GM18873 (cell line): ENCODE data around the gene MRPL14.
"Not testable (repeated sequence)": the region's sequence is repeated elsewhere in the genome, so short reads cannot be mapped to it uniquely, and the experiment has no call there.

ENCODE experiments used
- ATAC-seq: cut with Tn5 transposase; IDR thresholded peaks from one replicate; pipeline ENCODE4 v1.9.1; 2021; ENCODE audit warnings: mild to moderate bottlenecking, moderate library complexity, moderate number of reproducible peaks; ENCODE audit not compliant: unreplicated experiment, low FRiP score

MRPL14 gene

DNA sequence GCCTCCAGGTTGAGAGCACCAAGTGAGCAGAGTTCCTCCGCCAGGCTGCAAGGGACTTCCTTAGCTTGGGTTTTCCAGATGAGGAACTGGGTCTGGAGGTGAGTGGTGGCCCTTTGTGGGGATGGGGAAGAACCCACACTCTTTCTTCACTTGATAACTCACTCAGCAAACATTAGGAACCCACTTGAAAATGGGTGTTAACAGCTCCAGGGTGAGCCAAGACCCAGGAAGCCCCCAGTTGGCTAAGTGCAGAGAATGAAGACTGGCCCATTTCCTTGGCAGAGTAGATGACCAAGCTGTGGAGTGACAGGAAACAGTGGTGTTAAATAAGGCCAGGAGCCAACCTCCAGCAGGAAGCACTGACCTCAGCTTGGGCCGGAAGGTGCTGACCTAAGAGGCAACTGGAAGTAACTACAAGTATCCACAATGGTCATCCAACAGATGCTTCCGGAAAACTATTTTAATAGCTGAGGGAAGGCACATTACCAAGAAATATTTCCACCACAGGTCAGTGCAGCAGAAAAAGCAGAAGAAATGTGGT, 22.7 kb downstream of the MRPL14 start:
- ATAC-seq, result no peak

DNA sequence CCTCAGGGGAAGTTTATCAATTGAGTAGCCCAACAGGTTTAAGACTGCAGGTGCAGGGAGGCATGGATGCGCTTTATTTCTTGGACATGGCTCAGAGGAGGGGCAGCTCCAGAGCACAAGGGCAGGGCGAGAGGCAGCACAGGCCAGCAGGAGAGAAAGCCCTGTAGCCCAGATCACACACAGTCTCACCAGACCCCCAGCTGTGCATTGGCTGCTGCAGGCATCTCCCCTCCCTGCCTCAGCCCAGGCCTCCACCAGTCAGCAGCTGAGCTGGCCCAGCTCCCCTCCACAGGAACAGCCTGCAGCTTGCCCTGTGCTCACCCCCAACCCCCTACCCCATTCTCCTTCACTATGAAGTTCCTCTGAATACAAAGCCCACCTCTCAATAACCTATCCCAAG, 24.7 kb downstream of the MRPL14 start:
- ATAC-seq, result no peak

DNA sequence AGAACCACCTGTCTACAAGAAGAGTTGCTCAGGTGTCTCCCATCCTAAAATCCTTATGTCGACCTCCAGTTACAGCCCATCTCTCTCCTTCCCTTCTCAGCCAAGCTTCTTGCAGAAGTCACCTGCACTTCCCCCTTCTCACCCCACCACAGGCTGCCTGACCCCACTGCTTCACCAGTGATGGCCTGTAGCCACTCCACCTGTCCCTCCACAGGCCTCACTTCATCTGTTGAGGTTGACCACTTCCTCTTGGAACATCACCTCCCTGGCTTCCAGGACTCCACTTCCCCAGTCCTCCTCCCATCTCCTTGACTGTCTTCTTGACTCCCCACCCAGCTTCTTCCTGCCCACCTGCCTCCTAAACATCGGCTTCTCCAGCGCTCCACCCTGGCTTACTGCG, 25.4 kb downstream of the MRPL14 start:
- ATAC-seq, result no peak

DNA sequence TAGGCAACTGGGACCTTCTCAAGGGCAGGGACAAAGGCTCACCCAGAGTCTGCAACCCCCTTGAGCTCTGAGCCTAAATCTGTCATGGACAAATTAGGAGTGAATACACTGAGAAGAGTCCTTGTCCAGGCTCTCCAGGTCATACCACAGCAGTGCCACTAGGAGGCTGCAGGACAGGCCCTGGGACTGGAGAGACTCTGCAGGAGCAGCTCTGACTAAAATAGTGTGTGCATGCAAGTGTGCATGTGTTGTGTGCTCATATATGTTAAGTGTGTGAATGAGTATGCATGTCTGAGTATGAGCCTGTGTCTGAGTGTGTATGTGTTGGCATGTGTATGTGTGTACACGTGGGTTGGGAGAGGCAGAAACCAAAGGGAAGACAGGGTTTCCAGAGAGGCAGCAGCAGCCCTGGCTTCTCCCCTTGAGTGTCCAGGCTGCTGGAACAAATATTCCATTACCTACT, 27.1 kb downstream of the MRPL14 start:
- no peak for ATAC-seq

DNA sequence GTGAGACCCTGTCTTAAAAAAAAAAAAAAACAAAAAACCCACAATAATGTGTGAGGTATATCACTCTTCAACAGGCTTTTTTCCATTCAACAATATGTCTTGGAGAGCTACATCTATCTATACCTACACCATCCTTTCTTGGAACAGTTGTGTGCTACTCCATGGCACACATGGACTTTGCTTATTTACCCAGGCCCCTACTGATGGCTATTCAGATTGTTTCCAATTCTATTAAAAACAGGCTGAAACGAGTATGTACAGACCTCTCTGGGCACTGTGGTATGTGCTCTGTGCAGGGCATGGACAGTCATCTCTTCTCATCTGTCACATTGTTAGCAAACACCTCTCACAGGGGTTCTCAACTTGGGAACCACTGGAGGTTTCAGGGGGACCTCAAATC, 28.1 kb downstream of the MRPL14 start:
- no peak for ATAC-seq

DNA sequence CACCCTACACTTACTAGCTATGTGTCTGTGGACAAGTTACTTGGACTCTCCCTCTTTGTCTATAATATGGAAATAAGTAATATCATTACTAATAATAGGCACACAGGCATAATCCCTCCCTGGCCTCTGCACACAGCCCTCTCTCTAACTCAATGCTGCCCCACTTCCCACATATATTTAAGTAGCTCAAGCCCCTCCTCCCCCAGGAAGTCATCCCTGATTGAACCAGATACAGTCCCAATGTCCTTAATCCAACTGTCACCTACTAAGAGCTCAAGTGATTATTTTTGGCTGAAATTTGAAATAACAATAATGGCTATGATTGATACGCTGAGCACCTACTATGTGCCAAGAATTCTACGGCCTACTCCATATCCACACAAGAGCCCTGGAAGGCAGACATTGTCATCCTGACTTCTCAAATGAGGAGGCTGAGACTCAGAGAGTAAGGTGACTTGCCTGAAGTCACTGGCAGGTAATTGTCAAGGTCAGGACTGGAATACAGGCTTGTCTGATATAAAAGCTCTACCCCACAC, 29.4 kb downstream of the MRPL14 start:
- no peak for ATAC-seq

DNA sequence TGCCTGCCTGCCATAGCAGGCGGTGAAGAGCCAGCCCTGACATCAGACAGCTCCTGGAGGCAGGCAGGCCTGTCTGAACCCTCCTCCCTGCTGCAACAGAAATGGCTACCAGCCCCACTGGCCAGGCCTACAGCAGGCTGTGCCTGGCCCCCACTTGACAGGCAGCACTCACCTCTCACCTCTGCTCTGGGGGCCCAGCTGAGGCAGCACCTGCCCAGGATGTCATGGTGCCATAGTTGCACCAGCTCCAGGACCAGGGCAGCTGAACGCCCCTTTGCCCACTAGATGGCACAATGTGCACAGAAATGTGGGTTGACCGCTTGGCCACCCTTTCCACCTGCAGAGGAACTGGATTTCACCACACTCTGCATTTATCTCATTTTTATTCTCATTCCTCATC, 30.6 kb downstream of the MRPL14 start:
- ATAC-seq, result peak; percentile 55

DNA sequence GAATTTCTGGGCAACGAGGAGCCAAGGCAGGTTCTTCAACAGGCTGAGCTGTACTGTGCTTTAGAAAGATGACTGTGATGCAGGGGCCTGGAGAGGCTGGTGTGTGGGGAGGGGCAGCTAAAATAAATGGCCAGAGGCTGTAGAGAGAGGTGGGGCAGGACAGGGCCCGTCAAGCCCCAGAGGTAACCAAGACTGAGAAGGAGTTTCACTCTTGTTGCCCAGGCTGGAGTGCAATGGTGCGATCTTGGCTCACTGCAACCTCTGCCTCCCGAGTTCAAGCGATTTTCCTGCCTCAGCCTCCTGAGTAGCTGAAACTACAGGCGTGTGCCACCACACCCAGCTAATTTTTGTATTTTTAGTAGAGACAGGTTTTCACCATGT, 32.0 kb downstream of the MRPL14 start:
- not testable (repeated sequence) for ATAC-seq

DNA sequence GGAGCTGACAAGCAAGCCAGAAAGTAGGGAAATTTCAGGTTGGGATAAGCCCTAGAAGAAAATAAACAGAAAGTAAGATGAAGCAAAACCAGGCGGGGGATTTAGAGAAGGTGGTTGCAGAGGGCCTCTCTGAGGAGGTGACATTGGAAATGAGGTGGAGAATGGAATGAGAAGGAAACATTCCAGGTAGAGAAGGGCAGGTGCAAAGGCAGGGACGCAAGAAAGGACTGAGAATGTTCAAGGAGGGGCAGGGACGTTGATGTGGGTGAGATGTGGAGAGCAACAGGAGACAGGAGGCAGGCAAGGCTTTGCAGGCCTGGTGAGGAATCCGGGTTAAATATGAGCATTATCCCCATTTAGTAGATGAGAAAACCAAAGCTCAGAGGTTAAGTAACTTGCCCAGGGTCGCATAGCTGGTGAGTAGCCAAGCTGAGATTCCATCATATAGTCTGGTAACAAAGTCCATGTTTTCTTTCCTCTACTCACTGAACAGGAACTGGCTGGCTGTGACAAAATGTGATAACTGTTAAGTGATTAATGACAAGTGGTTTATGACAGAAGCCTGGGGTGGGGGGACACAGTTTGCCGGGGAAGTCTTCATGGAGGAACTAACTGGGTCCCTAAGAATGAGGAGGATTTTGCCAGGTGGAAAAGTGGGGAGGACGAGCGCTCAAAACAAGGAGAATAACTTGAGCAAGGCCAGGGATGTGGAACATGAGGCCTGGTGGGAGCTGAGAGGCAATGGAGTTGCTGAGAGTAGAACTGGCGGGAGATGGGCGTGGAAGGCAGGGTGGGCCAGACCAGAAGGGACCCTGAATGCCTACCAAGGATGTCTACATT, 32.6 kb downstream of the MRPL14 start:
- no peak for ATAC-seq

DNA sequence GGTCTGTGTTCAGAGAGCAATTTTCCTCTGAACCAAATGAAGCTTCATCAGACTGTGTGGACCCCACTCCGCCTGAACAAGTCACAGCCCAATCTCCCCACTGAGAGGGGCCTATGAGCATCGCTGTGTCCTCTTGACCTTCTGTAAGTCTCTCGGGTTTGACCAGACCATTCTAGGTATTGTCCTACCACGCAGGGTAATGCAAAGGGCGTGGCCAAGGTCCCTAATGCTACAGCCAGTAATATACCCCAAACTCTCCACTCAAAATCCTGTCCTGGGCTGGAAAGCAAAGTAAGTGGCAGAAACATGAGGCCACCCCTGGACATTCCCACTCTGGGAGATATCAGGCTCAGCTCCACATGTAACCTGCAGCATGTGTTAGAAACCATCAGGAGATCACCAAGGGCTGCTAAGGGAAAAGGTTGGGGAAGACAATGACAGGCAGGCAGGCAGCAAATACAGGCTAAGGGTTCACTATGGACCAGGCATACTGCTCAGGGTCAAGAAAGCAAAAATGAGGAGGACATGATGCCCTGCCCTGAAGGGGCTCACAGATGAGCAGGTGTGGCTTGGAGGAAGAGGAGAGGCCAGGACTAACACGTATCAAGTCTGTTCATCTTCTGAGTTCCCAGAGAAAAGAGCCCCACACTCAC, 33.4 kb downstream of the MRPL14 start:
- ATAC-seq, result no peak

DNA sequence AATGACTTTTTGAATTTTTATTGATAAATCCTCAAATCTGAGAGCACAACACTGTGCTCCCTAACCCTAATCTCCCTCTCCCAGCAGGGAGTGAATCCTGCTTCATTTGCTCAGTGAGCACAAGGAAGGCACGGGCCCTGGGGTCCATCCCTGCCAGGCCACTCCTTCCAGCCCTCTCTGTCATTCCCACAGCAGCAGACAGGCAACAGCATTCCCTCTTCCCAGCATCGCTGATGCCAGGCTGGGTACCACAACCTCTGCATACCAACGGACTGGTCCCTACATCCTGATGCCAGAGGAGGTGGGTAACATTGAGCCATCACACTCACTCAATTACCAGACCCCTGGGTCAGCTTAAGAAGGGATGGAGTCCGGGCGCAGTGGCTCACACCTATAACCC, 34.2 kb downstream of the MRPL14 start:
- ATAC-seq, result no peak

DNA sequence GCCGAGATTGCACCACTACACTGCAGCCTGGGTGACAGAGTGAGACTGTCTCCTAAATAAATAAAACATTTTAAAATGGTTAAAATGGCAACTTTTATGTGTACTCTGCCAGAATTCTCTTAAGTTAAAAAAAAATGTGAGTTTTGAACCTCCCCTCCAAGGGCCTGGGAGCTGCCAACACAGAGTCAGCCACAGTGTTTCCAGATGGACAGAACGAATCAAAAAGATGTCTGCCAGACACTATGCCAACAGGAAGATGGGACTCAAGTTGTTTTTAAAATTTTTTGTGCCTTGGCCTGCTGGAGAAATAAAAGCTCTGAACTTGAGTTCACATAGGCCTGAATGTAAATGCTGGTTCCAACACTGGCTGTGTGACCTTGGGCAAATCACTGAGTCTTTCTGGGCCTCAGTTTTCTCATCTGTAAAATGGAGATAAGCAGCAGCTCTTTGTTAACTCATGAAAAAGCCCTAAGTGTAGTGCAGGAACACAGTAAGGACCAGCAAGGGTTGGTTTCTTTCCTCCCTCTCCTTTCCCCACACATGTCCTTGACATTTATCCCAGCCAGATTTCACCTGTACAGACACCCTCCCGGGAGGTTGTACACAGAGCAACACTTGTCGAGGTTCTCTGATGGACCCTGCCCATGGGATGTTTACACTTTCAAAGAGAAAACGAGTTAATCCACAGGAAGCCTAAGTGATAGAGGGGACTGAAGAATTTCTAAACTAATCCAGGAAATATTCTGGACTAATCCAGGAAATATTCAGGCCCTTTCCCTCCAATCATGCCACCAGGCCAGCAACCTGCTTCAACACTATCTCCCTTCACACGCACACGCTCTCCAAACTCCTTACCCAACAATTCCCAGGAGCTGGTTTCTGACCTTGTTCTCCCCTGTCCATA, 35.0 kb downstream of the MRPL14 start:
- ATAC-seq, result no peak

DNA sequence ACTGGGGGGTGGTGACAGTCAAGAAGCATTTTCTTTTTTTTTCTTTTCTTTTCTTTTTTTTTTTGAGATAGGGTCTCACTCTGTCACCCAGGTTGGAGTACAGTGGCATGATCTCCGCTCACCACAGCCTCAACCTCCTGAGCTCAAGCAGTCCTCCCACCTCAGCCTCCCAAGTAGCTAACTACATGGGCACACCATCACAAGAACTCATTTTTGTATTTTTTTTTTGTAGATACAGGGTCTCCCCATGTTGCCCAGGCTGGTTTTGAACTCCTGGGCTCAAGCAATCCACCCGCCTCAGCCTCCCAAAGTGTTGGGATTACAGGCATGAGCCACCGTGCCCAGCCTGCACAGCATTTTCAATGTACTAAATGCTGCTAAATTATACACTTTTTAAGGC, 35.9 kb downstream of the MRPL14 start:
- ATAC-seq, result not testable (repeated sequence)

DNA sequence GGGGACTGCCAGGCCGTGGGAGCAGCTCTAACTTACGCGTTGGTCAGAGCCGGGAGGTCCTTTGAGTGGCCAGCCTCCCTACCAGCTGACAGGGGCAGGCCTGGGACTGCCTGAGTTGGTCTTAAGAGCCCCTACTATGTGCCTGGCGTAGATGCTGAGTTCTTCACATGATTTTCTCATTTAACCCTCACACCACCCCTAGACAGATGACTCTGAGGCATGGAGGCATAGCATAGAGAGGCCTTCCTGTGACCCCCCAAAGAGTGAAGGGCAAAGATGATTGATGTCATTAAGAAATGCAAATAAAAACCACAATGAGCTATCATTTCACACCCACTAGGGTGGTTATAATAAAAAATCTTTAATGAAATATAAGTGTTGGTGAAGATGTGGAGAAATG, 36.8 kb downstream of the MRPL14 start:
- no peak for ATAC-seq

DNA sequence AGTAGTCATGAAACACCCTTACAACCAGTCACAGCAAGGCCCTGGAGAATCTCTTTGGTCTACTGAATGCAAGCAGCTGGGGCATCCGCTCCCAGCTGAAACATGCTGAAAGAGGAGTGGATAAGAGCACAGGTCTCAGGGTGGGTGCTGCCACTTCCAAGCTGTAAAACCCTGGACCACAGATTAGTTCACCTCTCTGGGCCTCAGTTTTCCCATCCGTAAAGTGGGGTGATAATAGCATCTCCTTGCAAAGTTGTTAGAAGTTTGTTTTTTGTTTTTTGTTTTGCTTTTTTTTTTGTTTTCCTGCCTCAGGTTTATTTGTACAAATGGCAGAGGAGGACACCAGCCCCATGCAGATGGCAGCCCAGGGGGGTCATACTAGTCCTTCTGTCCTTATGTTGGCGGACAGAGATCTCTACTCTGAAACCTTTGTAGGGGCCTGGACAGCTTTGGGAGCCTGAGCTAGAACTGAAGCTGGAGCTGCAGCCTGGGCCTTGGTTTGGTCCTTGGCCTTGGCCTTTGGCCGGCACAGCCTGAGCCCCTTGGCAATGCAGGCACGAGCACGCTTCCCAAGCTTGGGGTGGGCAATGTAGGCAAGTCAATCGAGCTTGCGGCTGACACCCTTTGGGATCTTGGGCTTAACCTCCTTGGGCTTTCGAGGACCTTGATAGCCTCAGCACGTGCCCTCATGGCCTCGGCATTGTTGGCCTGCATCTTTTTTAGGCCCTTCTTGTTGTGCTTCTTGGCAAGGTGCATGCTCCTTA, 38.2 kb downstream of the MRPL14 start:
- no peak for ATAC-seq

DNA sequence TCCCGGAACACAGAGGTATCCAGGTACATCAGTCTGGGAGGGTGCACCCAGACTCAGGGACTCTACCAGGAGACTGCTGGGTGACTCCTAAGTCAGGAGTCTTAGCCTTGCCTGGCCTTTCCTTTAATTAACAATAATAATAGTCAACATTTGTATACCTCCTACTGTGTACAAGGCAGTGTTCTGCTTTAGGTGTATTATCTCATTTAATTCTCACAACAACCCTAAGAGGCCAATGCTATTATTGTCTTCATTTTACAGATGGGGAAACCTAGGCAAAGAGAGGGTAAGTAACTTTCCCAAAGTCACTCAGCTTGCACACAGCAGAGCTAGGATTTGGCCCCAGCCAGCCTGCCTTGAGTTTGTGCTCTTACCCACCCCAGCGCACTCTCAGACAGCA, 39.6 kb downstream of the MRPL14 start:
- ATAC-seq, result no peak

DNA sequence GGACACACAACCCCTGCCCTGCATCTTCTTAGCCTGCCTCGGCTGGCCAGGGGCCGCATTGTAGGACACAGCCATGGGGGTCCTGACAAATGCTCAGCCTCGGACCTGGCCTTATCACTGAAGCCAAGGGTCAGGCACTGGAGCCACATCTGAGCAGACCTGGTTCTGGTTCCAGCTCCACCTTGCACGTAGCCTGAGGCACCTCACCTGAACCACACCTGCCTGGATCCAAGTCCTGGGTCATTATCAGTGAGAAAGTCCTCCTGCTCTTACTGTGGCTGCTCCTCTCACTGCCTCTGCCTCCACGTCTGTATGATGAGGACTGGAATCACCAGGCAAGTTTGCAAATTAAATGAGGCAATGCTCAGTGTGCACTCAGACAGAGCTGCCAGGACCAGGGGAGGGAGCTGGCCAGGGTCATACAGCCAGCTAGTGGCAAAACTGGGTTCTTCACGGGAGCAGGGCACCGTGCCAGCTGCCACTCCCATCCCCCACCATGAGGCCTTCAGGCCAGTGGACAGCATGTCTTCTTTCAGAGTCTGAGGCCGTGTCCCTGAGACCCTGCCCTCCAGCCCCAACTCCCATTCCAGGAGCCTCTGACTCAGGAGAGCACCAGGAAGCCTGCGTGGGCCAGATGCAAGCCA, 40.2 kb downstream of the MRPL14 start:
- no peak for ATAC-seq

DNA sequence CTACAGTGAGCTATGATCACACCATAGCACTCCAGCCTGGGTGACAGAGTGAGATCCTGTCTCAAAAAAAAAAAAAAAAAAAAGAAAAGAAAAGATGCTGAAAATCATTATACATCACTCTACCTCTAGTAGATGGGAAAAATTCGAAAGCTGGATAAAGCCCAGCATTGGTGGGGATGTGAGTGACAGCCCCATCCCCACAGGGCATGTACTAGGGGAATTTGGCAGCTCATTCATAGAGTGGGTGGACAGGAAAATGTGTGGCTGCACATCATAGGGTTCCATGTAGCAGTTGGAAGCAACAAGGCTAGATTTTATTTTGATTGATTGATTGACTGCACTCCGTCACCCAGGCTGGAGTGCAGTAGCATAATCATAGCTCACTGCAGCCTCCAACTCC, 42.0 kb downstream of the MRPL14 start:
- ATAC-seq, result no peak
